ENCODE results near the gene MTG1.

MTG1 gene

GRCh38 chr10:133471300-133472109 lies 77.5 kb downstream of the MTG1 start:
- DNase-seq = peak in 1 of 42 donors; percentile 26
- intact Hi-C loops (cut with DNase I) = no loop called here

All from head of caudate nucleus (tissue), 42 donors.